GM13976 (cell line): ENCODE data around the gene KRTAP19-6.

Experiments used
- DNase-seq: peaks from one replicate; pipeline ENCODE4 v3.0.0; 2012; ENCODE audit warnings: low spot score
- CTCF ChIP-seq: IDR thresholded peaks from 2 replicates; pipeline ENCODE4 v1.5.1; 2012; ENCODE audit warnings: borderline replicate concordance, mild to moderate bottlenecking; ENCODE audit not compliant: insufficient read depth; ENCODE audit errors: extremely low read depth, missing control alignments, control extremely low read depth
- in situ Hi-C: fragments of 300-500 bp; cut with MboI; formaldehyde crosslinking; loops from one replicate; pipeline ENCODE4 v1.12.0; 2022; ENCODE audit warnings: low sequenced_read_pairs, mixed read lengths, inconsistent platforms; ENCODE audit not compliant: unreplicated experiment

Gene KRTAP19-6

GRCh38 chr21:30541764-30542163 lies at the start of gene KRTAP19-6:
Gene KRTAP19-6, minus strand, starts transcription at chr21:30541864. Its CDS starts 31 bp downstream, at chr21:30541833.
- TF ChIP-seq CTCF: no peak
- no peak for DNase-seq
- in situ Hi-C loops: loop anchor here (25.0 kb wide), 1 partner anchor 104 kb away; the partner anchor contains the start of genes KRTAP13-3, KRTAP13-4 and KRTAP15-1

GRCh38 chr21:30590297-30590696 lies 48.6 kb upstream of the KRTAP19-6 start, which contains the start of gene KRTAP22-2:
Gene KRTAP22-2, minus strand, starts transcription at chr21:30590397.
- no peak for DNase-seq
- no peak for TF ChIP-seq CTCF
- in situ Hi-C loops: no loop called here

GRCh38 chr21:30582870-30583269 lies 41.2 kb upstream of the KRTAP19-6 start:
- in situ Hi-C loops: no loop called here
- no peak for DNase-seq
- no peak for TF ChIP-seq CTCF

- no peak for DNase-seq
- in situ Hi-C loops: no loop called here
Observed at GRCh38 chr21:30580132-30580531, 38.5 kb upstream of the KRTAP19-6 start.

GRCh38 chr21:30579346-30579745 lies 37.7 kb upstream of the KRTAP19-6 start:
- TF ChIP-seq CTCF: no peak
- no peak for DNase-seq
- in situ Hi-C loops: no loop called here

More at GRCh38 chr21:30580132-30580531, 38.5 kb upstream of the KRTAP19-6 start:
- TF ChIP-seq CTCF: no peak

- in situ Hi-C loops: no loop called here
- DNase-seq: no peak
- TF ChIP-seq CTCF: no peak
Observed at GRCh38 chr21:30577766-30578165, 36.1 kb upstream of the KRTAP19-6 start.

GRCh38 chr21:30567617-30568016 lies 26.0 kb upstream of the KRTAP19-6 start:
- no peak for TF ChIP-seq CTCF
- in situ Hi-C loops: no loop called here
- DNase-seq: no peak
